CD4-positive, alpha-beta T cell treated with Interleukin-4 for 1 hour (primary cell): ENCODE results near the gene ROCK2.

Experiments
- DNase-seq, 2 donors: peaks; one replicate each; pipeline ENCODE4 v3.0.0-alpha.2; 2020 to 2022

The ROCK2 gene

GRCh38 chr2:11366326-11366741, 21.9 kb upstream of the ROCK2 start:
- no peak for DNase-seq

DNA sequence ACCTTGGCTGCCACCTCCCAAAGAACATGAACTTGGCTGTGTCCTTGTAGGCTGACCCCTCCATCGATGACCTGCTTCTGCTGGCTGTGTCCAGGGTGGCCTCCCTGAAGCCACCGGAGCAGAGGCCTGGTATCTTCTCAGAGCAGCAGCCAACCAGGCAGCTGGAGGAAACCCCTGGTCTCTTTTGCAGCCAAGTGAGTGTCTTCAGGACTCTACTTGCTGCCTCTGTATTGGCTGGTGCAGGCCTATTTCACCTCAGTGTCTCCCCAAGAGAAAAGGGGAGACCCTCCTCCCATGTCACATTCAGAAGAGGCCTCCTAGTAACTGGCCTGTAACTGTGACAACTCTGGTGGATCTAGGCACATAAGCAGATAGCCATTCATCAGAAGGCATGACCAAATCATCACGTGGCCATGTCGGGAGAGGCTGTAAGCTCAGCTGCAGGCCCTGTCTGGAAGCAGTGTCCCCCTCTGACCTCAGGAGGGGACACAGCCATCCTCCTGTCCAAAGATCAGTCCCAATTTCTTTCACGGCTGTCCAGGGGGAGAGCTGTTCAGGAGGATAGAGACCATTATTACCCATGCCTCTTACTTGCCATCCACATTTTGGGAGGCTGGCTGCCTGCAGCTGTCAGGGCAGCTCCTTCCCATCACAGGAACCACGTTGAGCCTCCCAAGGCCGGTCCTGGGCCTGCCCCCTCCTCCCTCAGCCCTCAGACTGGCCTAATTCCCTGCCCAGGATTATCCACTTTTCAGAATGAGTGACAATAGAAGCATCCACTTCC, 20.9 kb upstream of the ROCK2 start:
- DNase-seq: no peak

DNA sequence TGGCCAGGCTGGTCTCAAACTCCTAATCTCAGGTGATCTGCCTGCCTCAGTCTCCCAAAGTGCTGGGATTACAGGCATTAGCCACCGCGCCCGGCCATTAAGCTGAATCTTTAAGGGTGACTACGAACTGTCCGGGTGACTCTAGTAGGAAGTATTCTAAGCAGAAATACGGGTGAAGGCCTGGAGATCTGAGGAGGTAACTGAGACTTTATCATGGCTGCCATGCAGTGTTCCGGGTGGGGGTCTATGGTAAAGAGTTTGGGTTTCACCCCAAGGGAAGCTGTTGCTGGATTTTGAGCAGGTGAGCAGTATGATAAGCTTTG, 20.1 kb upstream of the ROCK2 start:
- DNase-seq: no peak

- no peak for DNase-seq
Observed at GRCh38 chr2:11363868-11364564, 19.6 kb upstream of the ROCK2 start.

GRCh38 chr2:11359865-11360264, 15.4 kb upstream of the ROCK2 start:
- no peak for DNase-seq

GRCh38 chr2:11357428-11357972, 13.1 kb upstream of the ROCK2 start:
- DNase-seq: no peak

DNA sequence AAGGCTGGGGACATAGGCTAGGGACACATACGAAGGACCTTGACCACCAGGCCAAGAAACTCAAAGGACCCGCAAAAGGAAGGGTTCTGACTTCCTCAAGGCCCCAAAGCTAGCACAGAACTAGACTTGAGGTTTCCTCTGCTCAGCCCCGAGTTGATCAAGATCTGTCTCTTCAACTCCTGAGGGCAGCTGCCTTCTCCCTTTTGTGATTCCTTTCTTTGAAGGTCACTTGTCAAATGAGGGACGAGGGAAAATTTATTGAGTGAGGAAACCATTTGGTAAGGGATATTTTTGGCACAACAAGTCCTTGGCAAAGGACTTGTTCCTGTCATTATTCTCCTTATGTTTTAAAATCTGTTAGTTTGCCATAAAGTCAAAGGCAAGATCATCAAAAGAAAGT, 12.3 kb upstream of the ROCK2 start:
- no peak for DNase-seq

- no peak for DNase-seq
Observed at GRCh38 chr2:11355194-11356053, 11.0 kb upstream of the ROCK2 start.

DNA sequence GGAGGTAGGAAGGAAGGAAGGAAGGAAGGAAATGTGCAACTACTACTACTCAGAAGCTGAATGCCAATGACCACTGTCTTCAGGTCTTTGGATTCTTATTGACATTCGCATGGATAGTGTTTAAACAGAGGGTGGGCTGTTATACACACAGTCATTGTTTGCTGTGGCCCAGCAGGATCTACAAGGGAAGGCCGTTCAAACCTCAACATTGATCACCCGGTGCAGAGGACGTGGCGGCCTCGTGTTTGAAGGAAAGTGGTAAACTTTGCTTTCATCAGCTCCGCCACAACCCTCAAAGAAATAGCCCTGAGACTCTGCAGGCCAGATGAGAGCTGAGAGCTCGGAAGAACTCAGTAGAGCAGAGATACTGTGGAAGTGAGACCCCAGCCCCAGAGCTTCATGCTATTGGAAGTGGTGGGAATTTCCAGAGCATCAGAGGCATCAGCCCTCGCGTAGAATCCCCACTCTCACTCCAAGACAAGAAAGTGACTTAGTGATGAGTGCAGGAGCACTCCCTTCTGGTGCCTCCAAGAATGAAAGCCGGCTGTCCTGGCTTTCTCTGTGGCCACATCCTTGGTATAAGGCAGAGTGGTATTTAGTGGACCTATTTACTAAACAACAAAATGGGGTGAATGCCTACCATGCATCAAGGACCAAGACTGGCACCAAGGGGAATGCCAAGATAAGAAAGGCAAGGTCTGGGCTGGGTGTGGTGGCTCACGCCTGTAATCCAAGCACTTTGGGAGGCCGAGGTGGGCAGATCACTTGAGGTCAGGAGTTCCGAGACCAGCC, 10.1 kb upstream of the ROCK2 start:
- no peak for DNase-seq

DNA sequence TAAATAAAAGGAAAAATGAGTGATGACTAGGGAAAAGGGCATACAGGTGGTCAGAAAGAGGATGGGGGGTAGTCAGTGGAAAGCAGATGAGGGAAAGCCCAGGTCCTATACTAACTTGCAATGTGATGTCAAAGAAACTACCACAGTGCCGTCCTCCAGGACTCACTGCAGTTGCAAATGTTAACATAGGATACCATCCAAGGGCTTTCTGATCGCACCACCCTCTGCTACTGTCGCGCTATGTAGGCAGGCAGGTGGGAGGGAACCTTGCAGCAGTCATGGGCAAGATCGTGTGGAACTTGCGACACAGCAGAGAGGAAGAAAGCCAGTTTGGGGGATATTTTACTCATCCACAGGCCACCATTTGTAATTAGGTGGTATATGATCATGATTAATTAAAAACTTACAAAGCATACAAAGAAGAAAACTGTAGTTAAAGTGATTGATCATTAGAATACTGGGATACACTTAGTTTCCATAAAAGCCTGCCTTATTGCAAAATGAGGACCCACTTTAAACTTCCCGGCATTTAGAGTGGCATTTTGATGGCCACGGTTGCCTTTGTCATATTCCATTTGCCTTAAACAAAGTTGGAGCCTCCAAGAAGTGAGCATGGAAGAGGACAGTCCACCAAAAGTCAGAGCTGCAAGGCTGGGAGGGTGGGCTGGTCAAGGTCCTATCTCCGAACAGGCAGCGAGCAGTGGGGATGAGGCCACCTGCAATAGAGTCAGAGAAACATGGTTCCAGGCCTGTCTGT, 8.5 kb upstream of the ROCK2 start:
- DNase-seq: no peak

DNA sequence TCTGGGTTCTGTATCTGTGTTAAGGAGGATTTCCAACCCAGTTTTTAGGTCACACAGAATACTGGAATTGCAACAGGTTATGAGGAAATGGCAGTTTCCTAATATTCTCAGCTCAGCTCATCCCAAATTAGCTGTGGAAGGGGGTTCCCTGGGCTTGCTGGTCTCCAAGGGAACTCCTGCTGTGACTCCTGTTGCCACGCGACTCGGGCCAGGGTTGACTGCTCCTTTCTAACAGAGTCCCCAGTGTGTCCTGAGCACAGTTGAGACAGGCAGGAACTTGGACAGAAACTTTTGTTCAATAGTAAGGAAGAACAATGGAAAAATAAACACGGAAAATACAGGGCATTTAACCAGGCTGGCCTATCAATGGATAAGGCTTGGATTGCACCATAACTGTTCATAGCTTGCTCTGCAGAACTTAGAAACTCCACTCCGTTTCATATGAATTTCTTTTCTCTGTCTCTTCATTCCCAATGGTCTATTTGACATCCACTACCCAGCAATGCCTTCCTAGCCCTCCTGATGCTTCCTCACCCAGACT, 3.8 kb upstream of the ROCK2 start:
- DNase-seq: no peak

DNA sequence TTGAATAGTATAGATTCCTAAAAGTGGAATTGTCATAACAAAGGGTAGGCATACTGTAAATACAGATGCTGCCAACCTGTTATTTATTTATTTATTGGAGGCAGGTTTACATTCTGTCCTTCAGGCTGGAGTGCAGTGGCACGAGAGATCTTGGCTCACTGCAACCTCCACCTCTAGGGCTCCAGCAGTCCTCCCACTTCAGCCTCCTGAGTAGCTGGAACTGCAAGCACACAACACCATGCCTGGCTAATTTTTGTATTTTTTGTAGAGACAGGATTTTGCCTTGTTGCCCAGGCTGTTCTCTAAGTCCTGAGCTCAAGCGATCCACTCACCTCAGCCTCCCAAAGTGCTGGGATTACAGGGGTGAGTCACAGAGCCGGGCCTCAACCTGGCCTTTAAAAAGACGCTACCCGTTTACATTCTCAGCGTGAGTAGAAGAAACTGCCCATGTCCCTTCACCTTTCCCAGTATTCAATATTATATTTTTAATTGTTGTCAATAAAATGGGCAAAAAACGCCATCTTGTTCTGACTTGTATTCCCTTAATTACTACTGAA, 3.0 kb upstream of the ROCK2 start:
- no peak for DNase-seq

- no peak for DNase-seq
Observed at GRCh38 chr2:11346023-11346482, 1.6 kb upstream of the ROCK2 start.

DNA sequence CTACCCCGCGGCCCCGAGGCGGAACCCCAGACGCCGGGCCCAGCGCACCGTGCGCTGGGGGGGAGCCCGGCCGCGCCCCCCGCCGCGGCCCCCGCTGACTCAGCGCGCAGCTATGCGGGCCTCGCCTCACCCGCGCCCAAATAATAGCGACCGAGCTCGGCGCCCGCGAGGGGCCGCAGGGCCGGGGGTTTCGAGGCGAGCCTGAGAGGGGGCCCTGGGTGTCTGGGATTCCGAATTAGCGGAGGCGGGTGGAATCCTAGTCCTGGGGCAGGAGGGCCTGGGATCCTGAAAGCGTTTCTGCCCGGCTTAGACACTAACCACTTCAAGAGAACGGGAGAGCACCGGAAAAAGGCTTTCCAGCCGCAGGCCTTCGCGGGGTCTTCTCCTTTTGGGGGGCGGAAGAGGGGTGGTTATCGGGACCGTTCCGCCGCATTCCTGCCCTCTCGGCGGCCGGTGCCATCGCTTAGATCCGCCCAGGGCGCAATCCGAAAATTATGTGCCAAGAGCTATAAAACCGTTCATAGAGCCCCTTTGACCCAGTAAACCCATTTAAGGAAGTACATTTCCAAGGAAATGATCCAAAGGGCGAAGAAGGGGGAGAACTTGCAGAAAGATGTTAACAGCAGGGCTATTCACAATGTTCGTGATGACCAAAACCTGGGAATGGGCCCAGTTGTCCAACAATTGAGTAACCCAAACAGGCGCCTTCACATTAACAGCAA, 681 bp upstream of the ROCK2 start:
- DNase-seq: no peak

GRCh38 chr2:11343650-11344341, 640 bp downstream of the ROCK2 start:
- peak in 1 of 2 donors; percentile 23 for DNase-seq

GRCh38 chr2:11343368-11343649, 1.1 kb downstream of the ROCK2 start:
- no peak for DNase-seq

DNA sequence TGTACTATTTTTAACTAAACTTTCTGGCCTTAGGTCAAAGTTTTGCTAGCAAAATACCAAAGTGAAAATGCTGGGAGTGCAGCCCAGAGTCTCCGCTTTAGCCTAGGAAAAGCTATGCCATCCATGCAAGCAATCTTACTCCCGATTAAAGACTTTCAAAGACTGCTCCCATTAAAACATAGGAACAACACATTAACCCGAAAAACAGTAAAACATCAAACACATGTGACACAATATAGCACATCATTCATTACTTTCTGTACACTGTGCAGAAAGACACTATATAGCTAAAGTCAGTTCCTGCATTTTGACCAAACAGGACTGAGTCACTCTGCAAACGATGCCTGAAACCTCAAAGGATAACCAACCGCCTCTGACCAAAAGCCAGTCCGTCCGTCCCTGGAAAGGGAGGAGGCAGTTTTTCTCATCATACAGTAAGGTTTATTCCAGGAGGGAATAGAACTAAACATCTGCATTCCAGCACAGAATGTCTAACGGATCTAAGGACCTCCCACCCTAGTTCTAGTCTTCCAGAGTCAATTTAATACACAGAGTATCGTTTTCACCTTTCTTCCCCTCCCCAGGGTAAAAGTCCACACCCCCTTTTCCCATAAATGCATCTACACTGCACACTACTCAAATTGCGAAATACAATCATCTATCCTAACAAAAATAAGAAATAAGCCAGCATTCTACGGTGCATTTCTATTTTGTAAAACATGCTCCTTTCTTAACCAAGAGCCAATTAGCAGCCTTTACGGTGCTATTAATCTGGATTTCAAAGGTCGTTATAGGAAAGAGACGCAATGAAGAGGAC, 1.7 kb downstream of the ROCK2 start:
- DNase-seq: no peak

GRCh38 chr2:11340717-11341116, 3.7 kb downstream of the ROCK2 start:
- no peak for DNase-seq

DNA sequence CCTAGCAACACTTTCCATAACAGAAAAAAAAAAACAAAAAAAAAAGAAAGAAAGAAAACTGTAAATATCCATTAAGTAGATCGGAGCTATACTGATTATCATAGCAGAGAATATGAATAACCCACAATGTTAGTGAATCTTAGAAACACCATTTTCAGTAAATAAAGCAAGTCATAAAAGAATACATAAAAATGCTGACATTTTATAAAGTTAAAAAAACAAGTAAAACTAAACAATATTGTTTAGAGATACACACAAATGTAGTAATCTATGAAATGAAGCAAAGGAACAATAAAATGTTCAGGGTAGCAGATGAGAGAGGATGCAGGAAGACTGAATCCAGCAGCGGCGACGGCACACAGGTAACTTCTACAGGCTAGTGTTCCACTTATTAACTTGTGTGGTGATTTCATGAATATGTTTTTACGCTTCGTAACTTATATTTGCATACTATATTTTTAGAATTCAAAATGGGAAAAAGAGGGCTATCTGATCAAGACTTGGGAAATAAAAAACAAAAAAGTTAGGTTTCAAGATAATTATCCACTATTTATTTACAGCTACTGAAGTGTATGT, 4.8 kb downstream of the ROCK2 start:
- DNase-seq: no peak
